Measurements from ENCODE around the gene LENG1. TPM values are rescaled to one million over a fixed set of nuclear protein-coding genes. Genes with fewer than 3 reads are reported as not detected.

The LENG1 gene
- total and polyA plus RNA-seq, 9 of the 15 experiments (the other 6 are each of a cell fraction or from before 2014, with no cell fraction given): 0.30 to 10.5 (median 4.7) TPM

GRCh38 chr19:54152267-54152666 is 7.3 kb downstream of the LENG1 start:
- Histone ChIP-seq H3K9ac (ENCODE audit: insufficient read depth in 1 of 2, low read depth in 2 of 2, low read length in 2 of 2) (no peak overlapping the region), H3K4me1 (replicated peaks in 1 of 2; ENCODE audit: control insufficient read depth in 2 of 2, insufficient read depth in 2 of 2, low read length in 2 of 2) (peaks cover 0 to 8% of the 10 kb centered on the region in 2 experiments; a peak in 1 of 5 replicates), H3K36me3 (ENCODE audit: control insufficient read depth, insufficient read depth, low read length) (peaks cover 95% of the 10 kb centered on the region), H3K4me2 (ENCODE audit: insufficient read depth, low read length) (no peak overlapping the region), H3K27me3 (ENCODE audit: control insufficient read depth in 2 of 2, insufficient read depth in 2 of 2, low read length in 2 of 2) (no peaks in the 10 kb centered on the region), H3K27ac (ENCODE audit: extremely low read depth, low read depth, low read length) (no peak overlapping the region), H2AFZ (ENCODE audit: low read depth, low read length) (no peak overlapping the region), H4K20me1 (replicated peaks; ENCODE audit: control insufficient read depth, insufficient read depth, low read length) (no peaks in the 10 kb centered on the region; the same call in 1 of the 2 replicates), H3K9me1 (ENCODE audit: control insufficient read depth, insufficient read depth, low read length) (no peaks in the 10 kb centered on the region), H3K79me2 (ENCODE audit: control insufficient read depth, insufficient read depth, low read length) (no peaks in the 10 kb centered on the region), H3K4me3 (no peak overlapping the region), H3K9me3 (replicated peaks; ENCODE audit: control insufficient read depth, insufficient read depth, low read depth, low read length) (no peaks in the 10 kb centered on the region)
- intact Hi-C loops (cut with micrococcal nuclease): no loop called here
- TF ChIP-seq CHD7 (IDR thresholded peaks at IDR 0.05; ENCODE audit: low read depth, low read length) (no peak), POLR2G (IDR thresholded peaks at IDR 0.05; ENCODE audit: low read depth, low read length) (peak; percentile 63)
- FAIRE-seq: no peak
- in situ Hi-C loops (cut with MboI): no loop called here
- DNase-seq (ENCODE audit: extremely low read depth in 1 of 4, low spot score in 3 of 4): no peak
- BruUV-seq (replicated peaks): no TSS peak
- CTCF ChIA-PET (ENCODE audit: low intra/inter-chr PET ratio): no interaction called here
- POLR2A ChIA-PET: interaction anchor here (0.7 to 1.5 kb wide), 3 partner anchors 13 to 19 kb away, joined by 4 to 5 read pairs (median 4); partner anchors contain the start of gene CNOT3
- WGBS (ENCODE audit: insufficient coverage, low coverage, missing lambda C conversion rate): 97% methylated on average over 8 of the region's 12 CpGs
- no peak for ATAC-seq

Data from K562 (cell line).